Heart left ventricle (tissue), 13 donors: ENCODE results near the gene PPM1K.

ENCODE experiments used
- POLR2A ChIP-seq, 2 donors: fragments of 450-650 bp; IDR thresholded peaks; one replicate each; pipeline ENCODE4 v1.6.1; 2017; ENCODE audit warnings: antibody characterized with exemption in 2 of 2, mild to moderate bottlenecking in 2 of 2, moderate library complexity in 2 of 2
- TF ChIP-seq, protein P1 (sequence below), 12 donors: fragments of 200-600 bp; sonication (generic) in 4 of 12; IDR thresholded peaks; one replicate each; pipeline versions ENCODE4 v1.5.0 to v1.8.0; 2018 to 2022; ENCODE audit warnings: antibody characterized with exemption in 12 of 12, mild to moderate bottlenecking in 5 of 12
- donor health status: ischemic (EF 13 %, LVEDD 7.1; RV severe dilation, severe dysfunction).
- donor health status: DM: no; HTN: yes; CAD: no.
- donor health status: DM: no; HTN: no; CAD: no.
- donor health status: ischemic (EF 25% LVEDD 6.9; RV normal size, moderate dysfunction).
- donor health status: ischemic (EF 25% LVEDD 5.7; RV mildly dilated, moderate dysfunction).
- donor health status: ischemic (EF 35%, LVEDD 5.7; RV mildly dilated, moderate dysfunction).
- donor health status: nonischemic (EF 11% LVEDD 7.7; RV severe dilation, severe dysfunction).
- donor health status: DM: yes; HTN: yes; CAD: no.
- donor health status: PGD.
- donor health status: ischemic (EF 29% LVEDD 5.4; RV normal size, mild dysfunction).
- donor health status: nonischemic (EF 23%, LVEDD 6.1; RV moderate dilation, normal function).

DNA sequence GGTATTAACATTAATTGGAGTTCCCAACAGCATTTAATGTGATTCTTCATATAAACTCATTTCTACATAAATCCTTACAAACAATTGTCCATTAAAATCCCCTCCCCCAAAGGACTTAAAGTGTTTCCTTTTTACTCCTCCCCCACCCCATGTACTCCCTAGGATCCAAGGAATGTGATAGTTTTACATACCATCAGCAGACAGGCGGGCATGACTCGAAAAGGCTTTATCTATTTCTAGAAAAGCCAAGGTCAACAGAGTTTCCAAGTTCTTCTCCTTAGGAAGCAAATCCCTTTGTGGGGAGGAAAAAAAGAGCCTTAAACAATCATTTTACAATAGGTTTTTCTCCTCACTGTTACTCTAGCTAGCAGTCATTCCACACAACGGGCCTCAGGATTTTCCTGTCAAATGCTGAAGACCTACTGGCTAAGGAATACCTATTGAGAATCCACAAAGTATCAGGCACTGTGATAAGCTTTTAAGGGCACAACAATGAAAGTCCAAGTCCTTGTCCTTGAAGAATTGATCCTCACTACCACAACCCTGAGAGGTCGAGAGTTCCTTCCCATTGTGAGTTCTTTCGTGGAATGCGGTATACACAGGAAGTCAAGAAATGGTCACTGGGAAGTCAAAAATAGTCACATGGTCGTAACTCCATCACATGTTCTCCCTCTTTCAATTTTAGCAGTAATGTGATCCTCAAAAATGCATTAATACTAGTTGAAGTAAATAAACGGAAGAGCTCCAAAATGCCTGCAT is 7.2 kb downstream of the PPM1K start:
- TF ChIP-seq, protein P1, sequence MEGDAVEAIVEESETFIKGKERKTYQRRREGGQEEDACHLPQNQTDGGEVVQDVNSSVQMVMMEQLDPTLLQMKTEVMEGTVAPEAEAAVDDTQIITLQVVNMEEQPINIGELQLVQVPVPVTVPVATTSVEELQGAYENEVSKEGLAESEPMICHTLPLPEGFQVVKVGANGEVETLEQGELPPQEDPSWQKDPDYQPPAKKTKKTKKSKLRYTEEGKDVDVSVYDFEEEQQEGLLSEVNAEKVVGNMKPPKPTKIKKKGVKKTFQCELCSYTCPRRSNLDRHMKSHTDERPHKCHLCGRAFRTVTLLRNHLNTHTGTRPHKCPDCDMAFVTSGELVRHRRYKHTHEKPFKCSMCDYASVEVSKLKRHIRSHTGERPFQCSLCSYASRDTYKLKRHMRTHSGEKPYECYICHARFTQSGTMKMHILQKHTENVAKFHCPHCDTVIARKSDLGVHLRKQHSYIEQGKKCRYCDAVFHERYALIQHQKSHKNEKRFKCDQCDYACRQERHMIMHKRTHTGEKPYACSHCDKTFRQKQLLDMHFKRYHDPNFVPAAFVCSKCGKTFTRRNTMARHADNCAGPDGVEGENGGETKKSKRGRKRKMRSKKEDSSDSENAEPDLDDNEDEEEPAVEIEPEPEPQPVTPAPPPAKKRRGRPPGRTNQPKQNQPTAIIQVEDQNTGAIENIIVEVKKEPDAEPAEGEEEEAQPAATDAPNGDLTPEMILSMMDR (IDR thresholded peaks at IDR 0.05): no peak
- TF ChIP-seq POLR2A (IDR thresholded peaks at IDR 0.05): no peak
